ENCODE data around the gene ZNF521. TPM values are rescaled to one million over a fixed set of nuclear protein-coding genes. Genes with fewer than 3 reads are reported as not detected.

ZNF521 gene
- total RNA-seq, 4 donors from 2014 or later: 4.7 to 15.4 (median 7.7) TPM

- TF ChIP-seq, protein P1, sequence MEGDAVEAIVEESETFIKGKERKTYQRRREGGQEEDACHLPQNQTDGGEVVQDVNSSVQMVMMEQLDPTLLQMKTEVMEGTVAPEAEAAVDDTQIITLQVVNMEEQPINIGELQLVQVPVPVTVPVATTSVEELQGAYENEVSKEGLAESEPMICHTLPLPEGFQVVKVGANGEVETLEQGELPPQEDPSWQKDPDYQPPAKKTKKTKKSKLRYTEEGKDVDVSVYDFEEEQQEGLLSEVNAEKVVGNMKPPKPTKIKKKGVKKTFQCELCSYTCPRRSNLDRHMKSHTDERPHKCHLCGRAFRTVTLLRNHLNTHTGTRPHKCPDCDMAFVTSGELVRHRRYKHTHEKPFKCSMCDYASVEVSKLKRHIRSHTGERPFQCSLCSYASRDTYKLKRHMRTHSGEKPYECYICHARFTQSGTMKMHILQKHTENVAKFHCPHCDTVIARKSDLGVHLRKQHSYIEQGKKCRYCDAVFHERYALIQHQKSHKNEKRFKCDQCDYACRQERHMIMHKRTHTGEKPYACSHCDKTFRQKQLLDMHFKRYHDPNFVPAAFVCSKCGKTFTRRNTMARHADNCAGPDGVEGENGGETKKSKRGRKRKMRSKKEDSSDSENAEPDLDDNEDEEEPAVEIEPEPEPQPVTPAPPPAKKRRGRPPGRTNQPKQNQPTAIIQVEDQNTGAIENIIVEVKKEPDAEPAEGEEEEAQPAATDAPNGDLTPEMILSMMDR (IDR thresholded peaks at IDR 0.05): no peak
- TF ChIP-seq POLR2A (IDR thresholded peaks at IDR 0.05): no peak
- no peak for DNase-seq (ENCODE audit: low spot score in 2 of 2)
- WGBS, 2 donors: 89 to 97% methylated on average over 2 of the region's 2 CpGs
- intact Hi-C loops (cut with DNase I; ENCODE audit: low total_unique reads): no loop called here
- H3K4me3 ChIP-seq (ENCODE audit: low read depth, poor library complexity, severe bottlenecking): no peak overlapping the region
Measured at GRCh38 chr18:25295624-25296138, 56.3 kb downstream of the ZNF521 start.

DNA sequence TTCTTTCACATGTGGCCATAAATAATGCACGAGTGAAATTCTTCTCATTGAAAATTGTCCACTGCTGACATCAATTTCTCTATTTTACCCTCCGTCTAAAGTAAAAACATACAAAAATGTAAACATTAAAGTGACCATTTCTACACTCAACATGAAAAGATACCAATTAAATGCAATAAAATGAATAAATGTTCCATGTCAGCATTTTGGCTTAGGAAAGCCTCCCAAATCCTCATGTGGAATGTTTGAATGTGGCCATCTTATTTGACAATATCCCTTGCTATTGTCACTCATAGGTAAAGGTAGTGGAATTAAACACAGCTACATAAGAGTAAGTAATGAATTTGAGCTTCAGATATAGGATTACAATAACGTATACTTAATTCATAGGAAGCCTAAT lies 60.8 kb downstream of the ZNF521 start:
- 96 to 98% methylated on average over 3 of the region's 3 CpGs for WGBS, 2 donors
- no peak for TF ChIP-seq POLR2A (IDR thresholded peaks at IDR 0.05)
- TF ChIP-seq, protein P1 (IDR thresholded peaks at IDR 0.05): no peak
- DNase-seq (ENCODE audit: low spot score in 2 of 2): no peak
- no peak overlapping the region for H3K4me3 ChIP-seq (ENCODE audit: low read depth, poor library complexity, severe bottlenecking)
- intact Hi-C loops (cut with DNase I; ENCODE audit: low total_unique reads): no loop called here

- intact Hi-C loops (cut with DNase I; ENCODE audit: low total_unique reads): no loop called here
- no peak for DNase-seq (ENCODE audit: low spot score in 2 of 2)
- TF ChIP-seq, protein P1 (IDR thresholded peaks at IDR 0.05): no peak
- TF ChIP-seq POLR2A (IDR thresholded peaks at IDR 0.05): no peak
- 18 to 39% methylated on average over 9 of the region's 9 CpGs for WGBS, 2 donors
- no peak overlapping the region for H3K4me3 ChIP-seq (ENCODE audit: low read depth, poor library complexity, severe bottlenecking)
Measured at GRCh38 chr18:25289001-25289631, 62.9 kb downstream of the ZNF521 start.

GRCh38 chr18:25288340-25288938 lies 63.5 kb downstream of the ZNF521 start:
- DNase-seq (ENCODE audit: low spot score in 2 of 2): no peak
- TF ChIP-seq POLR2A (IDR thresholded peaks at IDR 0.05): no peak
- TF ChIP-seq, protein P1 (IDR thresholded peaks at IDR 0.05): no peak
- intact Hi-C loops (cut with DNase I; ENCODE audit: low total_unique reads): no loop called here
- no peak overlapping the region for H3K4me3 ChIP-seq (ENCODE audit: low read depth, poor library complexity, severe bottlenecking)
- 56 to 57% methylated on average over 4 of the region's 4 CpGs for WGBS, 2 donors

DNA sequence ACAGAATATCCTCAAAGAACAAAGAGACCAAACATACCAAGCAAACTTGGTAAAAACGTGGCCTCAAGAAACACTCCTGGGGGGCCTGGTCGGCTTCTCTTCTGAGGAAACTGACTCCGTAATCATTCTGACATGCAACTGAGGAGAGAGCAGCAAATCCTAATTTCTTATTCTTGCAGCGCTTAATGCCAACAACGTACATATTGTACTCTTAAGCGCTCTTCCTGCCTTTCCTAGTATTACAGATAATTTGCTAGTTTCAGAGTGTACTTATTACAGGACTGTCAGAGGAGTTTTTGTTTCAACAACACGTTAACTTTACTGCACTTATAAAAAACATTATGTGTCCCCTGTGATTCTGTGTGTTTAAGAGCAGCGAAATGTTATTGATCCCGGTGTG lies 64.9 kb downstream of the ZNF521 start:
- intact Hi-C loops (cut with DNase I; ENCODE audit: low total_unique reads): no loop called here
- DNase-seq (ENCODE audit: low spot score in 2 of 2): no peak
- TF ChIP-seq, protein P1 (IDR thresholded peaks at IDR 0.05): no peak
- TF ChIP-seq POLR2A (IDR thresholded peaks at IDR 0.05): no peak
- 82 to 84% methylated on average over 9 of the region's 9 CpGs for WGBS, 2 donors
- no peak overlapping the region for H3K4me3 ChIP-seq (ENCODE audit: low read depth, poor library complexity, severe bottlenecking)
